ENCODE measurements around the gene EVI5.

GRCh38 chr1:92705446-92705845, 79.5 kb downstream of the EVI5 start:
- TF ChIP-seq CTCF (IDR thresholded peaks at IDR 0.05) (no peak), ATF1 (CRISPR knock-in tag; IDR thresholded peaks at IDR 0.05) (no peak), E2F5 (CRISPR knock-in tag; IDR thresholded peaks at IDR 0.05) (no peak), STAT6 (CRISPR knock-in tag; conservative IDR thresholded peaks at IDR 0.05; ENCODE audit: low read depth) (no peak), TEAD1 (CRISPR knock-in tag; IDR thresholded peaks at IDR 0.05) (no peak), USF1 (CRISPR knock-in tag; IDR thresholded peaks at IDR 0.05) (no peak), USF2 (CRISPR knock-in tag; IDR thresholded peaks at IDR 0.05) (no peak), CREB1 (CRISPR knock-in tag; IDR thresholded peaks at IDR 0.05) (no peak), NR2C2 (CRISPR knock-in tag; IDR thresholded peaks at IDR 0.05) (no peak), TCF7 (CRISPR knock-in tag; IDR thresholded peaks at IDR 0.05; ENCODE audit: low read depth) (no peak)
- TF ChIP-seq, protein P1, sequence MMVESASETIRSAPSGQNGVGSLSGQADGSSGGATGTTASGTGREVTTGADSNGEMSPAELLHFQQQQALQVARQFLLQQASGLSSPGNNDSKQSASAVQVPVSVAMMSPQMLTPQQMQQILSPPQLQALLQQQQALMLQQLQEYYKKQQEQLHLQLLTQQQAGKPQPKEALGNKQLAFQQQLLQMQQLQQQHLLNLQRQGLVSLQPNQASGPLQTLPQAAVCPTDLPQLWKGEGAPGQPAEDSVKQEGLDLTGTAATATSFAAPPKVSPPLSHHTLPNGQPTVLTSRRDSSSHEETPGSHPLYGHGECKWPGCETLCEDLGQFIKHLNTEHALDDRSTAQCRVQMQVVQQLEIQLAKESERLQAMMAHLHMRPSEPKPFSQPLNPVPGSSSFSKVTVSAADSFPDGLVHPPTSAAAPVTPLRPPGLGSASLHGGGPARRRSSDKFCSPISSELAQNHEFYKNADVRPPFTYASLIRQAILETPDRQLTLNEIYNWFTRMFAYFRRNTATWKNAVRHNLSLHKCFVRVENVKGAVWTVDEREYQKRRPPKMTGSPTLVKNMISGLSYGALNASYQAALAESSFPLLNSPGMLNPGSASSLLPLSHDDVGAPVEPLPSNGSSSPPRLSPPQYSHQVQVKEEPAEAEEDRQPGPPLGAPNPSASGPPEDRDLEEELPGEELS (CRISPR knock-in tag; IDR thresholded peaks at IDR 0.05): no peak
- TF ChIP-seq, protein P2, sequence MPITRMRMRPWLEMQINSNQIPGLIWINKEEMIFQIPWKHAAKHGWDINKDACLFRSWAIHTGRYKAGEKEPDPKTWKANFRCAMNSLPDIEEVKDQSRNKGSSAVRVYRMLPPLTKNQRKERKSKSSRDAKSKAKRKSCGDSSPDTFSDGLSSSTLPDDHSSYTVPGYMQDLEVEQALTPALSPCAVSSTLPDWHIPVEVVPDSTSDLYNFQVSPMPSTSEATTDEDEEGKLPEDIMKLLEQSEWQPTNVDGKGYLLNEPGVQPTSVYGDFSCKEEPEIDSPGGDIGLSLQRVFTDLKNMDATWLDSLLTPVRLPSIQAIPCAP (CRISPR knock-in tag; IDR thresholded peaks at IDR 0.05): no peak
- TF ChIP-seq, protein P3, sequence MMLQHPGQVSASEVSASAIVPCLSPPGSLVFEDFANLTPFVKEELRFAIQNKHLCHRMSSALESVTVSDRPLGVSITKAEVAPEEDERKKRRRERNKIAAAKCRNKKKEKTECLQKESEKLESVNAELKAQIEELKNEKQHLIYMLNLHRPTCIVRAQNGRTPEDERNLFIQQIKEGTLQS (CRISPR knock-in tag; conservative IDR thresholded peaks at IDR 0.05): no peak
